Measurements from ENCODE around the gene POLA2.
"Not testable (repeated sequence)": the region's sequence is repeated elsewhere in the genome, so short reads cannot be mapped to it uniquely, and the experiment has no call there.

The POLA2 gene

GRCh38 chr11:65310215-65310614 lies 48.5 kb downstream of the POLA2 start:
- no peak for DNase-seq

GRCh38 chr11:65310736-65311135 lies 49.0 kb downstream of the POLA2 start:
- DNase-seq: no peak

GRCh38 chr11:65311170-65311678 lies 49.5 kb downstream of the POLA2 start:
- DNase-seq: no peak

- DNase-seq: peak; percentile 76
Measured at GRCh38 chr11:65314501-65315203, 52.9 kb downstream of the POLA2 start, which contains the start of gene CDC42EP2. CDC42EP2 (plus strand) TSS chr11:65314866; CDS start chr11:65320899, 6,033 bp downstream.

- DNase-seq: peak; percentile 87
Measured at GRCh38 chr11:65315204-65315865, 53.6 kb downstream of the POLA2 start.

GRCh38 chr11:65315866-65316226 lies 54.1 kb downstream of the POLA2 start:
- no peak for DNase-seq

- no peak for DNase-seq
Measured at GRCh38 chr11:65316227-65317024, 54.7 kb downstream of the POLA2 start.

- no peak for DNase-seq
Measured at GRCh38 chr11:65317025-65317786, 55.4 kb downstream of the POLA2 start.

GRCh38 chr11:65320386-65321075 lies 58.8 kb downstream of the POLA2 start:
- DNase-seq: no peak

GRCh38 chr11:65321076-65321475 lies 59.3 kb downstream of the POLA2 start:
- DNase-seq: no peak

- DNase-seq: no peak
Measured at GRCh38 chr11:65321828-65322485, 60.2 kb downstream of the POLA2 start.

- DNase-seq: no peak
Measured at GRCh38 chr11:65323813-65324212, 62.1 kb downstream of the POLA2 start.

- DNase-seq: no peak
Measured at GRCh38 chr11:65325435-65325834, 63.7 kb downstream of the POLA2 start.

GRCh38 chr11:65327021-65327420 lies 65.3 kb downstream of the POLA2 start:
- no peak for DNase-seq

GRCh38 chr11:65329478-65329877 lies 67.7 kb downstream of the POLA2 start:
- DNase-seq: no peak

GRCh38 chr11:65329944-65330403 lies 68.2 kb downstream of the POLA2 start:
- peak; percentile 93 for DNase-seq

GRCh38 chr11:65330544-65330943 lies 68.8 kb downstream of the POLA2 start:
- no peak for DNase-seq

GRCh38 chr11:65332591-65332990 lies 70.8 kb downstream of the POLA2 start:
- DNase-seq: not testable (repeated sequence)

- DNase-seq: no peak
Measured at GRCh38 chr11:65334696-65335295, 73.0 kb downstream of the POLA2 start.

GRCh38 chr11:65338676-65339075 lies 76.9 kb downstream of the POLA2 start:
- no peak for DNase-seq

- DNase-seq: no peak
Measured at GRCh38 chr11:65340226-65340625, 78.5 kb downstream of the POLA2 start.
